Suprapubic skin (tissue), 4 donors: ENCODE results near the gene BCL3. TPM values are rescaled to one million over a fixed set of nuclear protein-coding genes. Genes with fewer than 3 reads are reported as not detected.

Experiments
- DNase-seq, 2 donors: peaks; one replicate each; pipeline ENCODE4 v3.0.0-alpha.2; 2019; ENCODE audit warnings: low spot score in 2 of 2
- H3K27ac ChIP-seq: fragments of 200-600 bp; sonication (generic); one replicate; pipeline ENCODE4 v1.5.1; 2019
- H3K27me3 ChIP-seq: fragments of 200-600 bp; sonication (generic); one replicate; pipeline ENCODE4 v1.5.1; 2019
- H3K36me3 ChIP-seq: fragments of 200-600 bp; sonication (generic); one replicate; pipeline ENCODE4 v1.5.1; 2019
- H3K4me1 ChIP-seq: fragments of 200-600 bp; sonication (generic); one replicate; pipeline ENCODE4 v1.5.1; 2019
- H3K4me3 ChIP-seq: fragments of 200-600 bp; sonication (generic); one replicate; pipeline ENCODE4 v1.5.1; 2019; ENCODE audit warnings: mild to moderate bottlenecking
- H3K9me3 ChIP-seq: fragments of 200-600 bp; sonication (generic); one replicate; pipeline ENCODE4 v1.5.1; 2019
- EP300 ChIP-seq: sonication (generic); formaldehyde crosslinking; IDR thresholded peaks from one replicate; pipeline ENCODE4 v1.6.1; 2017; ENCODE audit warnings: antibody characterized with exemption
- POLR2A ChIP-seq, 2 donors: fragments of 450-650 bp; IDR thresholded peaks; one replicate each; pipeline ENCODE4 v1.6.1; 2017; ENCODE audit warnings: antibody characterized with exemption in 2 of 2, mild to moderate bottlenecking in 2 of 2, moderate library complexity in 2 of 2
- POLR2AphosphoS5 ChIP-seq, 3 donors: sonication (generic); formaldehyde crosslinking; IDR thresholded peaks; one replicate each; pipeline ENCODE4 v1.6.1; 2017; ENCODE audit warnings: antibody characterized with exemption in 3 of 3
- WGBS: methylation state at CpG from one replicate; pipeline ENCODE4 v1.1.5; 2018; 5-methylcytosine and 5-hydroxymethylcytosine counted together
- total RNA-seq, 4 donors: library from RNA; depleted of rRNA; stranded (reverse); fragments of >200 nt; gene quantifications; one replicate each; pipeline ENCODE4 v1.1.0, GENCODE V29; 2016
- TF ChIP-seq, protein P1 (sequence below), 2 donors: fragments of 200-600 bp in 1 of 2; fragments of 450-650 bp in 1 of 2; sonication (generic) in 1 of 2; IDR thresholded peaks; one replicate each; pipeline ENCODE4 v1.5.1; 2016 to 2019; ENCODE audit warnings: antibody characterized with exemption in 2 of 2, mild to moderate bottlenecking in 1 of 2, moderate library complexity in 1 of 2

The BCL3 gene
- total RNA-seq, 4 donors from 2014 or later = 13.9 to 29.1 (median 17.9) TPM

- Histone ChIP-seq H3K4me1 (peaks cover 19% of the 10 kb centered on the region), H3K27me3 (no peaks in the 10 kb centered on the region), H3K9me3 (no peaks in the 10 kb centered on the region), H3K27ac (no peak overlapping the region), H3K36me3 (no peaks in the 10 kb centered on the region), H3K4me3 (no peak overlapping the region)
- TF ChIP-seq EP300 (no peak), POLR2AphosphoS5 (IDR thresholded peaks at IDR 0.05) (no peak), POLR2A (IDR thresholded peaks at IDR 0.05) (no peak)
- TF ChIP-seq, protein P1, sequence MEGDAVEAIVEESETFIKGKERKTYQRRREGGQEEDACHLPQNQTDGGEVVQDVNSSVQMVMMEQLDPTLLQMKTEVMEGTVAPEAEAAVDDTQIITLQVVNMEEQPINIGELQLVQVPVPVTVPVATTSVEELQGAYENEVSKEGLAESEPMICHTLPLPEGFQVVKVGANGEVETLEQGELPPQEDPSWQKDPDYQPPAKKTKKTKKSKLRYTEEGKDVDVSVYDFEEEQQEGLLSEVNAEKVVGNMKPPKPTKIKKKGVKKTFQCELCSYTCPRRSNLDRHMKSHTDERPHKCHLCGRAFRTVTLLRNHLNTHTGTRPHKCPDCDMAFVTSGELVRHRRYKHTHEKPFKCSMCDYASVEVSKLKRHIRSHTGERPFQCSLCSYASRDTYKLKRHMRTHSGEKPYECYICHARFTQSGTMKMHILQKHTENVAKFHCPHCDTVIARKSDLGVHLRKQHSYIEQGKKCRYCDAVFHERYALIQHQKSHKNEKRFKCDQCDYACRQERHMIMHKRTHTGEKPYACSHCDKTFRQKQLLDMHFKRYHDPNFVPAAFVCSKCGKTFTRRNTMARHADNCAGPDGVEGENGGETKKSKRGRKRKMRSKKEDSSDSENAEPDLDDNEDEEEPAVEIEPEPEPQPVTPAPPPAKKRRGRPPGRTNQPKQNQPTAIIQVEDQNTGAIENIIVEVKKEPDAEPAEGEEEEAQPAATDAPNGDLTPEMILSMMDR (IDR thresholded peaks at IDR 0.05) = no peak
- WGBS = 80% methylated on average over 11 of the region's 11 CpGs
- no peak for DNase-seq
Measured at GRCh38 chr19:44732235-44733014, 16.1 kb upstream of the BCL3 start.

GRCh38 chr19:44734357-44734756 is 14.2 kb upstream of the BCL3 start:
- no peaks in the 10 kb centered on the region for H3K9me3 ChIP-seq

DNA sequence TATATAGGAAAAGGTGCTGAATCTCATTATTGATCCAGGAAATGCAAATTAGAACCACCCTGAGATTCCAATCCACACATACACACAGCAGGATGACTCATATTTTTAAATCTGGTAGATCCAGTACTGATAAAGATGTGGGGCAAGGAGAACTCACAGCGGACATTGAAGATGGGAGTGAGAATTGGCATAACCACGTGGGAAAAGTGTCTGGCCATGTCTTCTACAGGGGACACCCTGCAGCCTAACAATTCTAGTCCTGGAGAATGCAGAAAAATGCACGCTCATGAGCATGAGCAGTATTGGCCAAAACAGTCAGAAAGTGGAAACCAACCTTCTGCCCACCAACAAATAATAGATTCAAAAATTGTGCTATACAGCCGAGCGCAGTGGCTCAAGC is 13.5 kb upstream of the BCL3 start:
- TF ChIP-seq, protein P1 (IDR thresholded peaks at IDR 0.05) = no peak
- TF ChIP-seq EP300 (no peak), POLR2AphosphoS5 (IDR thresholded peaks at IDR 0.05) (no peak), POLR2A (IDR thresholded peaks at IDR 0.05) (no peak)
- Histone ChIP-seq H3K27me3 (no peaks in the 10 kb centered on the region), H3K4me1 (peaks cover 38% of the 10 kb centered on the region), H3K36me3 (no peaks in the 10 kb centered on the region), H3K9me3 (no peaks in the 10 kb centered on the region), H3K27ac (no peak overlapping the region), H3K4me3 (no peak overlapping the region)
- no peak for DNase-seq
- 47% methylated on average over 5 of the region's 5 CpGs for WGBS

More at GRCh38 chr19:44734357-44734756, 14.2 kb upstream of the BCL3 start:
- Histone ChIP-seq H3K4me1 (peaks cover 33% of the 10 kb centered on the region), H3K27ac (no peak overlapping the region), H3K27me3 (no peaks in the 10 kb centered on the region), H3K4me3 (no peak overlapping the region), H3K36me3 (no peaks in the 10 kb centered on the region)
- WGBS = 39% methylated on average over 1 of the region's 1 CpG
- no peak for DNase-seq
- TF ChIP-seq POLR2A (IDR thresholded peaks at IDR 0.05) (no peak), EP300 (no peak), POLR2AphosphoS5 (IDR thresholded peaks at IDR 0.05) (no peak)
- TF ChIP-seq, protein P1 (IDR thresholded peaks at IDR 0.05) = no peak

DNA sequence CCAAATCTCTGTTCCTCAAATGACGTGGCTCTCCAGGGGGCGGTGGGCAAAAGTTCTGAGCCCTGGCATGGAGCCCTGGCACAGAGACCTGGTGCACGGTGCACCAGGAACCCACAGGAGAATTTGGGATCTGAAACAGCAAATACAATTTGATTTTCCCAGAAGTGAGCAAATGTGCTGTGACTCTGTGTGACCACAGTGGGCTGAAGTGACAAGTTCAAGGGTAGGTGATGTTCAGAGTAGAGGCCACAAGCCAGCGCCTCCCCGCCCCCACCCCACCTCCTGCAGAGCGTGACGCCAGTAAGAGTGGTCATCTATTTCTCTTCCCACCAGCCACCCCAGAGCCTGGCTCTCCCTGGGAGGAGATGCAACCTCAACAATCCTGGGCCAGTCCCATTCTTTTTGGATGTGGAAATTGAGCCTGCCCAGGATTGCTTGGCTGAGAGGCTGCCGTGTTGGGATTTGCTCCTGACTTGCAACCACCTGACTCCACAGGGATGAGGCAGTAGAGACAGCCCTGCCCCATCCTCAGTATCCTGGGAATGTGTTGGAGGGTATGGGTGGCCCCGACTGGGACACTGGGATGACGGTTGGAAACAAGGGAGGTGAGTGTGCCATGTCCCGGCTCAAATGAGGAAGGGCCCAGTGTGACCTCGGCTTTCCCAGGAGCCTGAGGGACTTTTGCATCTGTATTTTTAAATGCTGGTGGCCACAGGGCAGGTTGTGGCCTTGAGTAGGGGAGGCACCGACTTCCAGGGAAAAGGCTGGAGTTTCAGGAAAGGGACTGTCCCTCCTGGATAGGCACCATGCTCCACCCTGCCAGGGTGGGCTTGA is 11.1 kb upstream of the BCL3 start:
- Histone ChIP-seq H3K4me1 (peaks cover 60% of the 10 kb centered on the region), H3K27ac (peak overlapping the region; percentile 14), H3K36me3 (no peaks in the 10 kb centered on the region), H3K4me3 (no peak overlapping the region), H3K9me3 (no peaks in the 10 kb centered on the region), H3K27me3 (no peaks in the 10 kb centered on the region)
- 61% methylated on average over 10 of the region's 13 CpGs for WGBS
- TF ChIP-seq POLR2AphosphoS5 (IDR thresholded peaks at IDR 0.05) = no peak
- TF ChIP-seq EP300 = no peak
- TF ChIP-seq, protein P1 (IDR thresholded peaks at IDR 0.05) = no peak
- TF ChIP-seq POLR2A (IDR thresholded peaks at IDR 0.05) = no peak
- no peak for DNase-seq

DNA sequence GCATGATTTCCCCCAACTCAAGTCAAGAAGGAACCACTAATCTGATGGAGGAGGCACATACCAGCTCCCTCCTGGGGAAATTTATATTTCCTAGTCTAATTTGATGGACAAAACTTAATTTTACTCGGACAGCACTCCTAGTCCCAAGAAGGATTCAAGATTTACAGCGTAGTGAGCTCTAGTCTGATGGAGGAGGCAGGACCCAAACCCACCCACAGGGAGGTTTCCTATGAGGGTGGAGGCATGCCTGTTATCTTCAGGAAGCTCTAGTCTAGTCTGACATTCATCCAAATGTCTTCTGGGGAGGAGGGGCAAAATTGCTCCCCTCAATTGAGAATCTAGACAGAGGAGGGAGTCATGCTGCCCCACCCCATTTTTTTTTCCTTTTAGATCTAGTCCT is 10.4 kb upstream of the BCL3 start:
- peak overlapping the region; percentile 14 for H3K27ac ChIP-seq
- no peaks in the 10 kb centered on the region for H3K27me3 ChIP-seq
- H3K36me3 ChIP-seq = no peaks in the 10 kb centered on the region
- no peak overlapping the region for H3K4me3 ChIP-seq
- 91% methylated on average over 2 of the region's 2 CpGs for WGBS
- TF ChIP-seq EP300 (no peak), POLR2A (IDR thresholded peaks at IDR 0.05) (no peak), POLR2AphosphoS5 (IDR thresholded peaks at IDR 0.05) (no peak)
- TF ChIP-seq, protein P1 (IDR thresholded peaks at IDR 0.05) = no peak
- peaks cover 67% of the 10 kb centered on the region for H3K4me1 ChIP-seq
- no peak for DNase-seq
- H3K9me3 ChIP-seq = no peaks in the 10 kb centered on the region
